Measurements from ENCODE around the gene YY1. TPM values are rescaled to one million over a fixed set of nuclear protein-coding genes. Genes with fewer than 3 reads are reported as not detected.

Gene YY1
- total RNA-seq, 1 donor from 2014 or later = 101 TPM

DNA sequence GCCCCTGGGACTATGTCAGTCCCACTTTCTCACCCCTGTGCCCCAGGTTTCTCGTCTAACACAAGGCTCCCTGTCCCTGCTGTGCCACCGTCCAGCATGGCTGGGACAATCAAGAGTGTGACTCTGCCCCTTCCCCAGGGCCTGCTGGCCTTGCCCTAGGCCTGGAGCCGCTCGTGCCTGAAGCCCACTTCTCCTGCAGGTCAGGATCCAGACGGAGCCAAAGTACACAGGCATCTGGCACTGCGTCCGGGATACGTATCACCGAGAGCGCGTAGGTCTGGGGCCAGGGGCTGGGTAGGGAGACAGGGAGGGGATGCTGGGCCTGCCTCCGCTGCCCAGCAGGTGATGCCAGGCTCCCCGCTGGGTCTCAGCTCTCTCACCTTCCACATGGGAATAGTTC, 87.0 kb downstream of the YY1 start:
- intact Hi-C loops (cut with micrococcal nuclease) = no loop called here

DNA sequence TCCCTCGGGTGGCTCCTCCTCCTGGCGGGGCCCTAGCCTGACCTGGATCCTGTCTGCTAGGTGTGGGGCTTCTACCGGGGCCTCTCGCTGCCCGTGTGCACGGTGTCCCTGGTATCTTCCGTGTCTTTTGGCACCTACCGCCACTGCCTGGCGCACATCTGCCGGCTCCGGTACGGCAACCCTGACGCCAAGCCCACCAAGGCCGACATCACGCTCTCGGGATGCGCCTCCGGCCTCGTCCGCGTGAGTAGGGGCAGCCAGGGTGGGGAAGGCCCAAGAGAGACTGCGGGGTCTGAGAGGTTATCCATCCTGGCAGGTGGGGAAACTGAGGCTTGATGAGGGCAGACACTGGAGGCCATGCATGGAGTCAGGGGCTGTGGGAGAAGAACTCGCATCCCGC, 88.2 kb downstream of the YY1 start:
- intact Hi-C loops (cut with micrococcal nuclease) = no loop called here

DNA sequence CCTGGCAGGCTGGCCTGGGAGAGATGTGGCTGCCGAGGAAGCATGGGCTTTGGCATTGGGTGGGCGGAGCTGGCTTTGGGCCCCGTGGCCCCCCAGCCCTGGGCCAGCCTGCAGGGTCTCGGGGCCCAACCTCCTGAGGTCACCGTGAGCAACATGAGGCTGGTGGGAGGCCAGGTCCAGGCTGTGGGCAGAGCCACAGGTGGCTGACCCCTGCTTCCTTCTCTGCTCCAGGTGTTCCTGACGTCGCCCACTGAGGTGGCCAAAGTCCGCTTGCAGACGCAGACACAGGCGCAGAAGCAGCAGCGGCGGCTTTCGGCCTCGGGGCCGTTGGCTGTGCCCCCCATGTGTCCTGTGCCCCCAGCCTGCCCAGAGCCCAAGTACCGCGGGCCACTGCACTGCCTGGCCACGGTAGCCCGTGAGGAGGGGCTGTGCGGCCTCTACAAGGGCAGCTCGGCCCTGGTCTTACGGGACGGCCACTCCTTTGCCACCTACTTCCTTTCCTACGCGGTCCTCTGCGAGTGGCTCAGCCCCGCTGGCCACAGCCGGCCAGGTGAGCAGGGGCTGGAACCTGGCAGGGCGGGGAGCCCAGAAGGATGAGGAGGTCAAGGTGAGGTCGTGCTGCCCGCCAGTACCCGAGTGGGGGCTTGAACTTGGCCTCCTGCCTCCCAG, 89.7 kb downstream of the YY1 start:
- intact Hi-C loops (cut with micrococcal nuclease) = no loop called here

DNA sequence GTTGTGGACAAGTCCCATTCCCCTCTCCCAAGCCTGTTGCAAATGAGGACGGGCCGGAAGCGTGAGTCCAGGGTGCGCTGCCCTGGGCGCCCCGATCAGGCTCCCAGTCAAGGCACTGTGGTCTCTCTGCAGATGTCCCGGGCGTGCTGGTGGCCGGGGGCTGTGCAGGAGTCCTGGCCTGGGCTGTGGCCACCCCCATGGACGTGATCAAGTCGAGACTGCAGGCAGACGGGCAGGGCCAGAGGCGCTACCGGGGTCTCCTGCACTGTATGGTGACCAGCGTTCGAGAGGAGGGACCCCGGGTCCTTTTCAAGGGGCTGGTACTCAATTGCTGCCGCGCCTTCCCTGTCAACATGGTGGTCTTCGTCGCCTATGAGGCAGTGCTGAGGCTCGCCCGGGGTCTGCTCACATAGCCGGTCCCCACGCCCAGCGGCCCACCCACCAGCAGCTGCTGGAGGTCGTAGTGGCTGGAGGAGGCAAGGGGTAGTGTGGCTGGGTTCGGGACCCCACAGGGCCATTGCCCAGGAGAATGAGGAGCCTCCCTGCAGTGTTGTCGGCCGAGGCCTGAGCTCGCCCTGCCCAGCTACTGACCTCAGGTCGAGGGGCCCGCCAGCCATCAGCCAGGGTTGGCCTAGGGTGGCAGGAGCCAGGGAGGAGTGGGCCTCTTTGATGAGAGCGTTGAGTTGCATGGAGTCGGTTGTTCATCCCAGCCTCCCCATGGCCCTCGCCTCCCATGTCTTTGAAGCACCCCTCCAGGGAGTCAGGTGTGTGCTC, 90.5 kb downstream of the YY1 start:
- intact Hi-C loops (cut with micrococcal nuclease) = no loop called here

DNA sequence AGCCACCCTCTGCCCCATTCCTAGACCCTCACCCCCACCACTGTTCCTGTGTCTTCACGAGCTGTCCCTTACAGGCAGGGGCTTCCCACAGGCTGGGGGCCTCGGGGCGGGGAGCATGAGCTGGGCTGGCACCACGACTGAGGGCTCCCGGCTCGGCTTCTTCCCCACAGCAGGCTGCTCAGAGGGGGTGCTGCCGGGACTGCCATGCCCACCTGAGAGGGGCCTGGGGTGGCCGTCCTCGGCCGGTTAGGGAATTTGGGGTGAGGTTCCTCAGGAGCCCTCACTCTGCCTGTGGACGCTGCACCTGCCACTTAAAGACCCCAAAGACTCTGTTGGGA, 91.0 kb downstream of the YY1 start:
- intact Hi-C loops (cut with micrococcal nuclease) = no loop called here

DNA sequence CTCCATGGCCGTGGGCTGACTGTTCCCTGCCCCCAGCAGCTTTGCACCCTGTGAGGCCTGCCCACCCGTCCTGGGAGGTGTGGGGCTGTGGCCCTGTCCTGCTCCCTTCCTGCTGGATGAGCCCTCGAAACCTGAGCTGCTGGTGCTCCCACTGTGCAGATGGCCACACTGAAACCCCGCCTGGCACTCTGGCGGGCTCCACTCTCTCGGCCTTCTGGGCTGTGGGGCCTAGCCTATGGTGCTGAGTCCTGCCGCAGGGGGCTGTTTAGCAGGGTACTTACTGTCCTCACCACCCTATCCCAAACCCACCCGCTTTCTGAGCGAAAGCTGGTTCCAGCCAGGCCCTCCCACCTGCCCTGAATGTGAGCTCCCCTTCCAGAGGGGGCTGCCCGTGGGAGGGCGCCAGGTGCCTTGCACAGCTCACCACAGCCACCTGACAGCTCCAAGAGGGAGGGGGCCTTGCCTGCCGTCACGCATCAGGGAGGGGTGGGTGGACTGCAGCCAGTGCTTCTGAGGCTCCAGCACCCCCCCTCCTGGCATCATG, 91.5 kb downstream of the YY1 start:
- intact Hi-C loops (cut with micrococcal nuclease) = no loop called here

DNA sequence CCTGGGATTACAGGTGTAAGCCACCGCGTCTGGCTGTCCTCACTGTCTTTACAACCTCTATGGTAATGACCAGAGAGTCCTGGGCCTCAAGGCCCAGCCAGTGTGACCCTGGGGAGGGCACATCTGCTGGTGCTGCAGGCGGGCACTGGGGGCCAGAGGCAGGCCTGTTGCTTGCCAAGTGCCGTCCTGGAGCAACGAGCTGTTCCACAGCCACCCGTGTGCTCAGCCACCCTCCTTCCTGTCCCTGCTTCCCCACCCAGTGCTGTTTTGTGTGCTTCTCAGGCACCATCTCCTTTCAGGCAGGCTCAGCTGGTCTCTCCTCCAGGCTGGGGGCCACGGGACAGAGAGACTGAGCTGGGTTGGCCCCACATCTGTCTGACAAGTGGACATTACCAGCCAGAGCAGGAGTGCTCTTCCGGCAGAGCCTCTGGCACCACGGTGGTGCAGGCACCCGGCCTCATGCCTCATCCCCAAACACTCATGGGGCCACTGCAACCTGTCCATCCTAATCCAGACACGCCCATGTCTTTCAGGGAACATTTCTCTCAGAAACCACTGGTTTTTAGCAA, 93.2 kb downstream of the YY1 start:
- intact Hi-C loops (cut with micrococcal nuclease) = no loop called here

Other genes with a start within 250 kb of the YY1 start
- gene EVL, start 173.7 kb upstream of the YY1 start, total RNA-seq = 1,155 and 1,194 TPM in 2 replicates
- gene DEGS2, start 79.5 kb upstream of the YY1 start, total RNA-seq = not detected in 2 replicates
- gene SLC25A29, start 67.3 kb downstream of the YY1 start, total RNA-seq = 13.2 and 16.1 TPM in 2 replicates
- gene SLC25A47, start 84.2 kb downstream of the YY1 start, total RNA-seq = not detected in 2 replicates
- 10.4 and 12.1 TPM in 2 replicates for gene WDR25, start 137.3 kb downstream of the YY1 start, total RNA-seq